ENCODE measurements around the gene KRTAP10-8.
"Not testable (repeated sequence)": the region's sequence is repeated elsewhere in the genome, so short reads cannot be mapped to it uniquely, and the experiment has no call there.

The KRTAP10-8 gene

GRCh38 chr21:44579833-44580144, 32.1 kb upstream of the KRTAP10-8 start:
- no peak for DNase-seq

GRCh38 chr21:44580231-44580821, 31.6 kb upstream of the KRTAP10-8 start, which contains the start of gene KRTAP10-5:
Gene KRTAP10-5 (minus strand): TSS chr21:44580604. CDS start chr21:44580578, 26 bp downstream.
- DNase-seq: not testable (repeated sequence)

GRCh38 chr21:44581158-44581557, 30.7 kb upstream of the KRTAP10-8 start:
- no peak for DNase-seq

DNA sequence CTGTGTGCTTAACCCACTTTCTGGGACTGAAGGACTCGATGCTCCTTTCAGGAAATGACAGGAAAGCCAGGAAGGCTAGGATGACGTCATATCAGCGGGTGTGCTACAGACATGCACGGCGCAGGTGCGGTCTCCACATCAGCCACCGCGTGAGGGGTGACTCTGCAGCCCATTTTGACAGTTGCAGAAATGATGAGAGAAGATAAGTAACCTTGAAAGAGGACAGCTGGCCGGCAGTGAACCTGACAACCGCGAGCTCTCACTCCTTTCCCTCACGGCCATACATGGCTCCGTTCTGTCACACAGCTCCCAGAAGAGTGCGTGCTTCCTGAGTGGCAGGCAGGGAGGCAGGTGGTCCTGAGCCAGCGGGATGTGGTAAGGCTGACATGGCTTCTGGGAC, 29.8 kb upstream of the KRTAP10-8 start:
- DNase-seq: no peak

- DNase-seq: peak; percentile 58
Observed at GRCh38 chr21:44583089-44583799, 28.6 kb upstream of the KRTAP10-8 start.

GRCh38 chr21:44583800-44584147, 28.1 kb upstream of the KRTAP10-8 start:
- DNase-seq: no peak

DNA sequence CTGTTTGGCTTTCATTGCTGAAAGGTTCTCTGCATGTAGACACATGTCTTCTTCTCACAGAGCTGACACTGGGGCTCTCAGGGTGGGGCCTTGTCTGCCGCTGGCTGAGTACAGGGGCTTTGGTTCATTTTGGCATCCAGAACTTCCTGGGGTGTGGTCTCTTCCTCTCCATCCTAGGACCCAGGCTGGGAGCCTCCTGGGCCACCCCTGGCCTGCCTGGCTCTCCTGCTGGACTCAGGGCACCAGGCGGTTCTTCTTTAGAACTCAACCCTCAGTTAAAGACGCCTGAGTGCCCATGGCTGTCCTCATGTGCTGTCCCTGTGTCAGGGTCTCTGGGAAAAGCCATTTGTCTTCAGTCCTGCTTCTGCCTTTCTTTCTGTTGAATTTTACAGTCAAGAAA, 26.0 kb upstream of the KRTAP10-8 start:
- DNase-seq: no peak

GRCh38 chr21:44589094-44589493, 22.8 kb upstream of the KRTAP10-8 start:
- no peak for DNase-seq

- DNase-seq: no peak
Observed at GRCh38 chr21:44589586-44590305, 22.1 kb upstream of the KRTAP10-8 start.

DNA sequence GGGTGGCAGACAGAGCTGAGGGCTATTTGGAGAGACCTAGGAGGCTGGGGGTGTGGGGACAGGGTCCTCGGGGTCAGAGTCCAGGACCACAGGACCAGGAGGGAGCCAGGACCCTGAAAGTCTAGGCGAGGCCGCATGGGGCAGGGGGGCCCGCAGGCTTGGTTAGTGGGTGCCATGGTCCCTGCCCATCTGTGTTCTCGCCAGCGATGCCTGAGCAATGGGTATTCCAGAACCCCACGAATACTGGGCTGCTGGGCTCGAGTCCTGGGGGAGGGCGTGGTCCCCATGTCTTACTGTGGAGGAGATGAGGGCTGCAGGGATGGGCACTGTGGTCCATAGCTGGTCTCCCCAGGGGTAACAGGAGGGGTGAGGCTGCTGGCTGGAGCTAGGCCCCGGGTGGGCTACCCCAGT, 21.6 kb upstream of the KRTAP10-8 start:
- no peak for DNase-seq

- DNase-seq: not testable (repeated sequence)
Observed at GRCh38 chr21:44590897-44591800, 20.7 kb upstream of the KRTAP10-8 start.

- not testable (repeated sequence) for DNase-seq
Observed at GRCh38 chr21:44591801-44592130, 20.1 kb upstream of the KRTAP10-8 start.

DNA sequence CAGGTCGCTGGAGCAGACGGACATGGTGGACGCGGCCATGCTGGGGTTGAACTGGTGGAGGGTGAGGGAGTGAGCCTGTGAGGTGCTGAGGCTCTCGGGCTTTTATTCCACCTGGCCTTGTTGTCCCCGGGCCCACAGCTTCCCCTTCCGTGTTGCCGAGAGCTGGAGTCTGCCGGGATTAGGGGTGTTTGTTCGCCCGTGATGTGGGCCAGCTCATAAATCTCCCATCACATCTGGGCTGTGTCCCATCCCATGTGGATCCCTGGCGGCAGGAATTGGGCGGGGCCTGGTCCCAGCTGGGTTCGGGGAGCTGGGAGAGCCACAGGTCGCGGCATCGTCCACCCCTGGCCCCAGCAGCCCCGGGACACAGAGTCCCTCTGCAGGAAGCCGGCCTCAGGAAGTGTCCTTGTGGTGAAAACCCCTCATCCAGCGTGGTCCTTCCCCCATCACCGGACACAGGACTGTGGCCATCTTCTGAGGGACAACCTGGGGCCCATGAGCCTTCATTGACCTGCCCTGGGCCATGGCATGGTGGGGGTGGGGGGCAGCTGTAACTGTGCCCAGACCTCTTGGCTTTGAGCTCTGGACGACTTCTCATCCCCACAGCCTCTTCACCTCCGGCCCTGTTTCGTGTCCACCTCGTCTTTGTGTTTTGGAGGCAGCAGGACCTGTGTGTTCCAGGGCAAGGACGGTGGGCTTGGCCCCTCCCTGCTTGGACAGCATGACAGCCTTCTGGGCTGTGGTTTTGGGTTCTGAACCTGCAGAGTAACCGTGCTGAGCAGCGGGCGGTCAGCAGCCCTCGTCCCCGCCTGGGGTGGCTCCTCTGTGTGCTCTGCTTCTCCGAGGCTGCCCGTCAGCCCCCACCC, 19.2 kb upstream of the KRTAP10-8 start, which contains the start of gene KRTAP10-6:
TSS of gene KRTAP10-6 (minus strand) at position 60 of the 866 bp plus-strand sequence. CDS start at position 39, 21 bp downstream.
- DNase-seq: no peak

GRCh38 chr21:44593598-44594405, 18.1 kb upstream of the KRTAP10-8 start:
- no peak for DNase-seq

- no peak for DNase-seq
Observed at GRCh38 chr21:44594406-44594916, 17.4 kb upstream of the KRTAP10-8 start.

DNA sequence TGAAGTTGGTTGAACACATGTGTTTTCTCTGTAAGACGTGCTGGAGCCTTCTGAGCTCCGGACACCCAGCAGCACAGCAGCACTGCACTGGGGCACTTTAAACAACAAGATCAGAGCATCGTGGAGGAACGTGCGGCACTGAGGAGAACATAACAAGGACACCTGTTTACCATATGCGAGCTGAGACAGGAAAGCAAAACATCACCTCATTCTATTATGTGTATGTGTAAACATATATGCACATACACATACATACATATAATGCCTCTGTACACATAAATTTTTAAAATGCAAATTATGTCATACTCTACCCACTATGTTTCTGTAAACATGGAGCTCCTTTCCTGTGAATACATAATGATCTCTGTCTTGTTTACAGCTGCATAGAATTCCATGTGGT, 16.4 kb upstream of the KRTAP10-8 start:
- no peak for DNase-seq

GRCh38 chr21:44596068-44596725, 15.7 kb upstream of the KRTAP10-8 start:
- DNase-seq: no peak

DNA sequence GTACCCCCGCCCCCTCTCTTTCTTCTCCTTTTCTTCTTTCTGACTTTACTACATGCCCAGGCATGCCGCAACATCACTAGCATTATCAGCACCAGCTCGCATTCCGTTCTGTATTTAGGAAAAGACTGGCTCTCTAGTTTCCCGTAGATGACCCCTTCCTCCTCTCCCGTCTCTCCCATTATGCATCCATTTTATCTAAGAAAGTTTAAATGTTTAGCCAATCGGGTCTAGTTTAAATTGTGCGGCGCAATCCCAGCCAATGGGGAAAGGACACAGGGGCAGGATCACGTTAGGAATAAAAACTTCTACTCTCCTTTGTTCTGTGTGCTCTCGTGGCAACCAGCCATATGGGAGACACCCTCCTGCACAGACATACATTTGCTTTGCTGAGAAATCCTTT, 13.8 kb upstream of the KRTAP10-8 start:
- DNase-seq: no peak

GRCh38 chr21:44599264-44600029, 12.4 kb upstream of the KRTAP10-8 start:
- DNase-seq: no peak
